Upper lobe of left lung (tissue), 6 donors: Measurements from ENCODE around the gene CNTROB. TPM values are rescaled to one million over a fixed set of nuclear protein-coding genes. Genes with fewer than 3 reads are reported as not detected.
A peak's percentile ranks its signal among the peaks of the same experiment; 100 is the strongest.

ENCODE experiments used
- ATAC-seq, 2 donors: fragments of 200-7000 bp; cut with Tn5 transposase; one replicate each; pipeline ENCODE4 v1.9.1; 2022; ENCODE audit warnings: mild to moderate bottlenecking in 2 of 2, moderate library complexity in 2 of 2; ENCODE audit not compliant: low FRiP score in 2 of 2
- DNase-seq, 2 donors: peaks; one replicate each; pipeline ENCODE4 v3.0.0-alpha.2; 2019 to 2020
- H3K27ac ChIP-seq, 4 donors: fragments of 200-600 bp; sonication (generic); one replicate each; pipeline ENCODE4 v1.5.1; 2016 to 2019
- H3K27me3 ChIP-seq, 4 donors: fragments of 200-600 bp; sonication (generic); one replicate each; pipeline ENCODE4 v1.5.1; 2017 to 2019
- H3K36me3 ChIP-seq, 4 donors: fragments of 200-600 bp; sonication (generic); one replicate each; pipeline ENCODE4 v1.5.1; 2016 to 2019
- H3K4me1 ChIP-seq, 4 donors: fragments of 200-600 bp; sonication (generic); one replicate each; pipeline ENCODE4 v1.5.1; 2018 to 2019
- H3K4me3 ChIP-seq, 4 donors: fragments of 200-600 bp; sonication (generic); one replicate each; pipeline ENCODE4 v1.5.1; 2017 to 2019; ENCODE audit warnings: mild to moderate bottlenecking in 2 of 4, moderate library complexity in 1 of 4
- H3K9me3 ChIP-seq, 4 donors: fragments of 200-600 bp; sonication (generic); one replicate each; pipeline ENCODE4 v1.5.1; 2018 to 2019
- CTCF ChIP-seq, 6 experiments: fragments of 450-650 bp in 4 of 6; fragments of 200-600 bp in 2 of 6; sonication (generic) in 2 of 6; IDR thresholded peaks; one replicate each; pipeline ENCODE4 v1.5.1; 2016 to 2019; ENCODE audit warnings: antibody characterized with exemption in 6 of 6
- EP300 ChIP-seq, 4 donors: sonication (generic); formaldehyde crosslinking; IDR thresholded peaks; one replicate each; pipeline ENCODE4 v1.5.1; 2017; ENCODE audit warnings: antibody characterized with exemption in 4 of 4, control low read depth in 2 of 4
- POLR2A ChIP-seq, 4 donors: fragments of 450-650 bp; IDR thresholded peaks; one replicate each; pipeline ENCODE4 v1.5.1; 2016 to 2017; ENCODE audit warnings: antibody characterized with exemption in 4 of 4, mild to moderate bottlenecking in 2 of 4
- POLR2AphosphoS5 ChIP-seq, 2 donors: sonication (generic); formaldehyde crosslinking; IDR thresholded peaks; one replicate each; pipeline ENCODE4 v1.5.1; 2017; ENCODE audit warnings: antibody characterized with exemption in 2 of 2
- WGBS, 2 donors: methylation state at CpG; one replicate each; pipeline ENCODE4 v1.1.5; 2017 to 2018; 5-methylcytosine and 5-hydroxymethylcytosine counted together
- total RNA-seq, 6 donors: library from RNA; depleted of rRNA in 4 of 6; stranded (reverse); fragments of >200 nt in 4 of 6; gene quantifications; one replicate each; pipeline versions ENCODE4 v1.1.0 to v1.2.1, GENCODE V29; 2016 to 2021
- donor health status: DM: no; HTN: no; CAD: no; lungs with moderate emphysema.
- donor health status: DM: no; HTN: yes; CAD: no; lungs with severe emphysema.

Gene CNTROB
- total RNA-seq, 6 donors from 2014 or later: 50.6 to 216 (median 88.3) TPM

GRCh38 chr17:7894866-7895265 is 37.1 kb upstream of the CNTROB start:
- TF ChIP-seq CTCF (IDR thresholded peaks at IDR 0.05) (no peak), POLR2AphosphoS5 (IDR thresholded peaks at IDR 0.05) (no peak), EP300 (IDR thresholded peaks at IDR 0.05) (no peak), POLR2A (IDR thresholded peaks at IDR 0.05) (no peak)
- DNase-seq (no peak), ATAC-seq (no peak)
- H3K9me3 ChIP-seq: no peaks in the 10 kb centered on the region
- H3K27me3 ChIP-seq: no peaks in the 10 kb centered on the region
- H3K36me3 ChIP-seq: peaks cover 29 to 90% (median 66%) of the 10 kb centered on the region in 4 donors
- H3K4me3 ChIP-seq: no peak overlapping the region
- WGBS, 2 donors: 88 to 91% methylated on average over 8 of the region's 8 CpGs
- peaks cover 4 to 6% (median 5%) of the 10 kb centered on the region in 4 donors for H3K4me1 ChIP-seq
- no peak overlapping the region for H3K27ac ChIP-seq

- WGBS, 2 donors: 93% methylated on average over 10 to 13 of the region's 13 CpGs
- no peak overlapping the region for H3K4me3 ChIP-seq
- H3K27ac ChIP-seq: no peak overlapping the region
- no peak for DNase-seq
- H3K4me1 ChIP-seq: no peaks in the 10 kb centered on the region
- TF ChIP-seq EP300 (IDR thresholded peaks at IDR 0.05): no peak
- no peak for TF ChIP-seq CTCF (IDR thresholded peaks at IDR 0.05)
- TF ChIP-seq POLR2AphosphoS5 (IDR thresholded peaks at IDR 0.05): no peak
- no peak for TF ChIP-seq POLR2A (IDR thresholded peaks at IDR 0.05)
- no peaks in the 10 kb centered on the region for H3K27me3 ChIP-seq
- ATAC-seq: no peak
- no peaks in the 10 kb centered on the region for H3K9me3 ChIP-seq
- H3K36me3 ChIP-seq: peaks cover 42 to 92% (median 79%) of the 10 kb centered on the region in 4 donors
Measured at GRCh38 chr17:7897090-7897489, 34.9 kb upstream of the CNTROB start.

GRCh38 chr17:7897773-7898172 is 34.2 kb upstream of the CNTROB start:
- peak in 1 of 2 donors; percentile 63 for ATAC-seq
- H3K9me3 ChIP-seq: no peaks in the 10 kb centered on the region
- 40 to 49% methylated on average over 6 of the region's 6 CpGs for WGBS, 2 donors
- no peak overlapping the region for H3K27ac ChIP-seq
- H3K4me3 ChIP-seq: no peak overlapping the region
- TF ChIP-seq POLR2A (IDR thresholded peaks at IDR 0.05): no peak
- peak in 5 of 6 experiments; percentile 47 to 78 (median 62) for TF ChIP-seq CTCF (IDR thresholded peaks at IDR 0.05)
- H3K4me1 ChIP-seq: no peaks in the 10 kb centered on the region
- H3K27me3 ChIP-seq: no peaks in the 10 kb centered on the region
- H3K36me3 ChIP-seq: peaks cover 44 to 98% (median 84%) of the 10 kb centered on the region in 4 donors
- DNase-seq: no peak

GRCh38 chr17:7903154-7904103 is 28.6 kb upstream of the CNTROB start:
- Histone ChIP-seq H3K27ac (no peak overlapping the region), H3K27me3 (no peaks in the 10 kb centered on the region), H3K9me3 (no peaks in the 10 kb centered on the region), H3K4me1 (no peaks in the 10 kb centered on the region), H3K36me3 (peaks cover 60 to 100% (median 99%) of the 10 kb centered on the region in 4 donors), H3K4me3 (no peak overlapping the region)
- WGBS, 2 donors: 83 to 87% methylated on average over 22 of the region's 22 CpGs
- ATAC-seq (no peak), DNase-seq (no peak)
- TF ChIP-seq POLR2AphosphoS5 (IDR thresholded peaks at IDR 0.05): no peak
- TF ChIP-seq CTCF (IDR thresholded peaks at IDR 0.05): no peak
- TF ChIP-seq EP300 (IDR thresholded peaks at IDR 0.05): no peak
- no peak for TF ChIP-seq POLR2A (IDR thresholded peaks at IDR 0.05)
